Caco-2 (cell line): ENCODE measurements around the gene PAK3. TPM values are rescaled to one million over a fixed set of nuclear protein-coding genes. Genes with fewer than 3 reads are reported as not detected.

Experiments
- BruUV-seq: library from RNA; stranded (reverse); fragments of 400-500 nt; replicated peaks from 2 replicates; lab custom pipeline; 2021; lab: Mats Ljungman, UMichigan
- CTCF ChIA-PET: fragments of 300-600 bp; sonication (Branson Sonifier 250); formaldehyde crosslinking; loops from one replicate; lab custom pipeline; 2022; ENCODE audit warnings: antibody characterized with exemption; lab: Charles Lee
- POLR2A ChIA-PET: fragments of 300-600 bp; sonication (Branson Sonifier 250); formaldehyde crosslinking; loops from one replicate; lab custom pipeline; 2022; ENCODE audit warnings: antibody characterized with exemption; lab: Charles Lee
- DNase-seq, 2 experiments: peaks; one replicate each; pipeline versions ENCODE4 v3.0.0 to v3.0.0-alpha.2; 2020 to 2022
- H3K27me3 ChIP-seq: replicated peaks from 2 replicates; pipeline ENCODE4 v1.6.0; 2011; ENCODE audit warnings: low read length; ENCODE audit not compliant: control insufficient read depth, insufficient read depth
- H3K36me3 ChIP-seq: 2 replicates; pipeline ENCODE4 v1.5.1; 2011; ENCODE audit warnings: low read length; ENCODE audit not compliant: control insufficient read depth, insufficient read depth
- H3K4me1 ChIP-seq: fragments of 250-450 bp; sonication (Bioruptor Pico); 2 replicates; pipeline ENCODE4 v1.5.1; 2020; ENCODE audit warnings: mild to moderate bottlenecking
- H3K4me3 ChIP-seq: 2 replicates; pipeline ENCODE4 v1.5.1; 2011; ENCODE audit warnings: low read depth, mild to moderate bottlenecking, control low read depth, low read length
- H3K9me3 ChIP-seq: fragments of 250-450 bp; sonication (Bioruptor Pico); 2 replicates; pipeline ENCODE4 v1.5.1; 2020; ENCODE audit warnings: mild to moderate bottlenecking, moderate library complexity
- H3K27ac Mint-ChIP-seq: one replicate; pipeline ENCODE4 v1.8.0; 2022; ENCODE audit warnings: mixed read lengths; ENCODE audit not compliant: unreplicated experiment
- H3K27me3 Mint-ChIP-seq: one replicate; pipeline ENCODE4 v1.8.0; 2022; ENCODE audit warnings: mixed read lengths; ENCODE audit not compliant: insufficient read depth, unreplicated experiment
- H3K36me3 Mint-ChIP-seq: one replicate; pipeline ENCODE4 v1.8.0; 2022; ENCODE audit warnings: mild to moderate bottlenecking, mixed read lengths; ENCODE audit not compliant: insufficient read depth, unreplicated experiment
- H3K4me1 Mint-ChIP-seq: one replicate; pipeline ENCODE4 v1.8.0; 2022; ENCODE audit warnings: low read depth, mixed read lengths; ENCODE audit not compliant: unreplicated experiment
- H3K4me3 Mint-ChIP-seq: one replicate; pipeline ENCODE4 v1.8.0; 2022; ENCODE audit warnings: mild to moderate bottlenecking, moderate library complexity, mixed read lengths; ENCODE audit not compliant: unreplicated experiment
- H3K9me3 Mint-ChIP-seq: one replicate; pipeline ENCODE4 v1.8.0; 2022; ENCODE audit warnings: mixed read lengths; ENCODE audit not compliant: unreplicated experiment
- CTCF ChIP-seq, 2 experiments: fragments of 200-600 bp in 1 of 2; IDR thresholded peaks; 1 replicate in 1 of 2; 2 replicates in 1 of 2; pipeline versions ENCODE4 v1.5.1 to v1.8.0; 2011 to 2022; ENCODE audit warnings: antibody characterized with exemption in 1 of 2, control low read depth in 1 of 2, inconsistent platforms in 1 of 2, low read depth in 1 of 2, low read length in 1 of 2, mild to moderate bottlenecking in 1 of 2, moderate library complexity in 1 of 2; ENCODE audit not compliant: insufficient read depth in 1 of 2, severe bottlenecking in 1 of 2, unreplicated experiment in 1 of 2
- intact Hi-C: fragments of 100-400 bp; cut with micrococcal nuclease; formaldehyde crosslinking; loops from one replicate; pipeline ENCODE4 v1.10.0; 2022; ENCODE audit not compliant: unreplicated experiment
- total RNA-seq: library from RNA; stranded (reverse); gene quantifications from 2 replicates; pipeline ENCODE4 v1.2.3, GENCODE V29; 2022

PAK3 gene
- total RNA-seq, 1 experiment from 2014 or later: not detected

- H3K36me3 Mint-ChIP-seq: no peaks in the 10 kb centered on the region
- Histone ChIP-seq H3K36me3 (no peaks in the 10 kb centered on the region), H3K4me3 (no peak overlapping the region), H3K27me3 (no peaks in the 10 kb centered on the region), H3K9me3 (no peaks in the 10 kb centered on the region), H3K4me1 (no peaks in the 10 kb centered on the region)
- no peak for DNase-seq
- no peak overlapping the region for H3K4me3 Mint-ChIP-seq
- H3K9me3 Mint-ChIP-seq: no peaks in the 10 kb centered on the region
- no peaks in the 10 kb centered on the region for H3K4me1 Mint-ChIP-seq
- H3K27ac Mint-ChIP-seq: no peak overlapping the region
- peaks cover 6% of the 10 kb centered on the region for H3K27me3 Mint-ChIP-seq
- ChIA-PET CTCF (no interaction called here), POLR2A (no interaction called here)
- TF ChIP-seq CTCF (IDR thresholded peaks at IDR 0.05; ENCODE audit: insufficient read depth in 1 of 2, low read depth in 1 of 2, low read length in 1 of 2, severe bottlenecking in 1 of 2, unreplicated experiment in 1 of 2): no peak
- intact Hi-C loops: no loop called here
- no TSS peak for BruUV-seq
Measured at GRCh38 chrX:111145878-111146277, 49.9 kb downstream of the PAK3 start.

- CTCF ChIA-PET: no interaction called here
- no peak for TF ChIP-seq CTCF (IDR thresholded peaks at IDR 0.05; ENCODE audit: insufficient read depth in 1 of 2, low read depth in 1 of 2, low read length in 1 of 2, severe bottlenecking in 1 of 2, unreplicated experiment in 1 of 2)
- POLR2A ChIA-PET: no interaction called here
- Mint-ChIP-seq H3K4me1 (no peaks in the 10 kb centered on the region), H3K27me3 (peaks cover 2% of the 10 kb centered on the region), H3K36me3 (no peaks in the 10 kb centered on the region), H3K9me3 (no peaks in the 10 kb centered on the region), H3K4me3 (no peak overlapping the region), H3K27ac (no peak overlapping the region)
- intact Hi-C loops: no loop called here
- Histone ChIP-seq H3K27me3 (no peaks in the 10 kb centered on the region), H3K36me3 (no peaks in the 10 kb centered on the region), H3K9me3 (no peaks in the 10 kb centered on the region), H3K4me3 (no peak overlapping the region), H3K4me1 (no peaks in the 10 kb centered on the region)
- DNase-seq: no peak
- no TSS peak for BruUV-seq
Measured at GRCh38 chrX:111151764-111152163, 55.8 kb downstream of the PAK3 start.

- Mint-ChIP-seq H3K4me3 (no peak overlapping the region), H3K4me1 (no peaks in the 10 kb centered on the region), H3K36me3 (no peaks in the 10 kb centered on the region), H3K27me3 (peaks cover 4% of the 10 kb centered on the region), H3K27ac (no peak overlapping the region), H3K9me3 (no peaks in the 10 kb centered on the region)
- H3K27me3 ChIP-seq: no peaks in the 10 kb centered on the region
- intact Hi-C loops: no loop called here
- DNase-seq: no peak
- ChIA-PET POLR2A (no interaction called here), CTCF (no interaction called here)
- no peaks in the 10 kb centered on the region for H3K9me3 ChIP-seq
- H3K4me3 ChIP-seq: no peak overlapping the region
- no peaks in the 10 kb centered on the region for H3K36me3 ChIP-seq
- BruUV-seq: no TSS peak
- H3K4me1 ChIP-seq: no peaks in the 10 kb centered on the region
- no peak for TF ChIP-seq CTCF (IDR thresholded peaks at IDR 0.05; ENCODE audit: insufficient read depth in 1 of 2, low read depth in 1 of 2, low read length in 1 of 2, severe bottlenecking in 1 of 2, unreplicated experiment in 1 of 2)
Measured at GRCh38 chrX:111159232-111159631, 63.2 kb downstream of the PAK3 start.
